NCI-H2029 (cell line): ENCODE data around the gene UNC5B.

Experiments used
- DNase-seq: peaks from one replicate; lab custom pipeline; 2025; lab: John Stamatoyannopoulos, UW

UNC5B gene

DNA sequence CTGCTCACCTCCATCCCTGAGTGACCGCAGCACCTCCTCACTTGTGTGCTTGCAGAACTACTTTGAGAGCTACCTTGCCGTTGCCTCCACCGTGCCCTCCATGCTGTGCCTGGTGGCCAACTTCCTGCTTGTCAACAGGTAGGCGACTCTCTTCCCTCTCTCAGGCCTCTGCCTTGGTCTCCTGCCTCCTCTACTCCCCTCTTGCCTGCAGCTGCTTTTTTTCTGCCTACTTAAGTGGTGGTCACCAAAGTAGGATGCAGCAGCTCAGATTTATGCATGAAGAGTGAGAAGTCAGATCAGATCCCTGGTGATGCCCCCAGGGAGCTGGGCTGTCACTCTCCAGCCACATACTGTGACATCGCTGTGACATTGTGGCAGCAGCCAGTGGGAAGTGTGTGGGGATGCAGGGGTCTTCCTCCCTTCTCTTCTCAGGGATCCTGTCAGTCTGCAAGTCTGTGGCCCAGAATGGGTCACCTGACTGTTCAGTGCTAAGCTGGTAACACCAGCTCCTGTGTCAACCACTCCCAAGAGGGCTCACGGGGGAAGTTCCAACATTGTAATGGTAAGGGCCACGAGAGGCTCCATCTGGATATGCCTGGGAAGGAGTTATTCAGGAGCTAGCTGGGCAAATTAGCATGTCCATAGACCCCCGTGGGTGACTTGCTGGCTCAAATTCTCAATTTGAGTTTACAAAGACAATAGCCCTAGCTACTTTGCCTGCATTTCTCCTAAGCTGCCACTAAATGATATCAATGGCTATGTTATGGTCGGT, 132.0 kb downstream of the UNC5B start:
- DNase-seq = no peak

DNA sequence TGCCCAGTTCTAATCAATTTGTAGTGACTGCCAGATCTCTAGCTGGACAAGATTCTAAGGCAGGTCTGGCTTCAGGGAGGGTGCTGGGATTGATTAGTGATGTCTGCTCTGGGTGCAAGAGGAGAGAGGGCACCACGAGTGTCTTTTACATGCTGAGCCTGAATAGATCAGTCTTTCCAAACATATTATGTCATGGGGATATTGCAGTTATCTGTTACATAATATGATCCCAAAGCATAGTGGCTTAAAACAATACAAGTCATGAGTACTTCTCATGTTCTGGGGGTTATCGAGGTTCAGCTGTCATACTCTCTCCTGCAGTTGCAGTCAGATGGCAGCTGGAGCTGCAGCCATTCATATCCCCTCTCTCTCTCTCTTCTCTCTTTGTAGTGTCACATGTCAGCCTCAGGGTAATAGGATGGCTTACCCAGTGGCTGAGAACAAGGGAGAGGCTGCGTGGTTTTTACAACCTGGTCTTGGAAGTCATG, 132.7 kb downstream of the UNC5B start:
- no peak for DNase-seq

DNA sequence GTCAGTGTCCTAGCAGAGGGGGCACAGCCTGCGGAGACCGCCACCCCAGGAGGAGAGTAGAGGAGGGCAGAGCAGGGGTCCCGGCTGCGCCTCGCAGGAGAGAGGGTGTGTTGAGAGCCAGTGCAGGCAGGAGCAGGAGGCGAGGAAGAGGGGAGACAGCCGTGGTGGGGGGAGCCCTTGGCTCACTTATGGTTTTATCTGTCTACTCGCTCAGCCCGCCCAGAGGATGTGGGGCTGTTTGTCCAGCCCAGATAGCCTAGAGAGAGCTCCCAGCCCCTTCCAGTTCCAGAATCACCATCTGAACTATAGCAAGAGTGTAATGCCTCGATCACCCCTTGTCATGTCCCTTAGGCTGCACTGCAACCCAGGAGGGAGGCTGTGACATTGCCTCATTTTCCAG, 133.3 kb downstream of the UNC5B start:
- DNase-seq = no peak

DNA sequence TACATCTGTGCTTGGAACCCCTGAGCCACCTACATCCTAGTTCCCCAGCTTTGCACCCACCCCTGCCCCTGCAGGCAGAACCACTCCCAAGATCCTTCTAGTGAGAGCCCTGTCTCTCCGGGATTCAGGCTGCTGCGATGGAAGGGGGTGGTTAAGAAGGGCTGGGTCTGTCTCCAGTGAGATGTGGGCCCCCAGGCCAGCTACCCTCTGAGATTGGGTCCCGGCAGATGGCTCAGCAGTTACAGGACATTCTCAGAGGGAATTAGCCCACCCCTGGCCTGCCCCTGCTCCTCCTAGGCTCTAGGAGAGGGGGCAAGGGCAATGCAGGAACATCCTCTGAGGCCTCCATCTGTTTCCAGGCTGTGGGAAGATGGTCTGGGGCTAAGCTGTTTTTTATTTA, 134.4 kb downstream of the UNC5B start:
- no peak for DNase-seq

DNA sequence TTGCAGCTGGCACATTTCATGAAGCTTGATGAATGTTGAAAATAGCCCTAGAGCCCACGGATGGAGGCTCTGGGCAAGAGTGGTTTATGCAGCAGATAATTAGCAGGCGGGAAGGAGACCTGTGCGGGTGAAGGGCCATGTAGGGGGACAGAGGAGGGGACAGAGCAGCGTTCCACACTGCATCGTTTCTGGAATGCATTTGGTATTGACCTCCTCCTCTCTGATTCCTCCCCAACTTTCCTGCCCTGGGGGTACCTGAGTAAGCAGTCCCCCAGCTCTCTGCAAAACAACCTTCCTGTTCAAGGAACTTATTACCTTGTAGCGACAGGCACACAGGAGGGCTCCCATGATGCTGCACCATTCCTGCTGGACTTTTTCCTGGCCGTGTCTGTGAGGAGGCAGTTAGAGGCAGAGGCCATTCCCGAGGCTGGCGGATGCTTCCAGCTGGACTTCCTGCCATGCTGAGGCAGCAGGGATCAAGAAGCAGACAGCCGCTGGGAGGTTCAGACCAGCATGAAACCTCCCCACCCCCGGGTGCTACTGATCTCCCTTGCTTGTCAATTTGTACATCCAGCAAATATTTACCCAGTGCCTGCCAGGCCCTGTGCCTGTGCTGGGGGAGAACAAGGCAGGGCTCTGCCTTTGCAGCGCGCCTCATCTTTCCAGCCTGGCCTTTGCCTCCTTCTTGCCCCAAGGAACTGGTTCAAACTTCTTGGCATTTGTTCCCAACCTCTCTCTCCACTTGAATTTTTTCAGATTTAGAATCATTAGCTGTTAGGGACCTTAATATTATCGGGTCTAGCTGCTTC, 135.4 kb downstream of the UNC5B start:
- no peak for DNase-seq

DNA sequence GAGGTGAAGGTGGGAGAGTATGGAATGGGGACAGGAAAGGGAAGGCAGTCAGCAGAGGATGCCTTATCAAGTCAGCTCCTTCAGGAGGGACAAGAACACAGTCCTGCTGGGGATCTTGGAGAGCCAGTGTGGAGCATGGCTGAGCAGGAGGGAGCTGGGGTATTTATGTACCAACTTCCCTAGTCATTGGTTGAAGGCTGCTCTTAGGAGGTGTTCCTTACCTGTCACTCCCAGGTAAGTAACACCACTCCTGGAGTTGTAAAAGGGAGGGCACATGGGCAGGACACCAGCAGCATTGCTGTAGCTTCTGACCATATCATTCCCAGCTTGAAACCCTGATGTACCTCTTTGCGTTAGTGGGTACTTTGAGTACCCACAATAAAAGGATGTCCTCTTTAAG, 136.5 kb downstream of the UNC5B start:
- DNase-seq = no peak

DNA sequence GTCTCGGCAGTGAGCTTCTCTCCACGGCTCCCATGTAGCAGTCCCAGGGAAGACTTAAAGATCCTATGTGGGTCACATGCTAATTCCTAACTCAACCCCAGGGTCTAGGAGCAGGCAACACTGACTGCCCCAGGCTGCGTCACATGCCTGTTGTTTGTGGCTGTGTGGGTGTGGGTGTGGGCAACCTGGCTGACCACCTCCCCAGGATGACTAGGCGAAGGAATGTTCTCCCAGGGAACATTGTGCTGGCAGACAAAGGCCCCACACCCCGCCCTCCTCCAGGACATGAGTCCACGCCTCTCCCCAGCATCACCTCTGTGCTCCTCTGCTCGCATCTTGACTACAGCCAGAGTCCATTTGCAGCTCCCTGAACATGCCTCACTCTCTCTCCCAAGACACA, 137.0 kb downstream of the UNC5B start:
- DNase-seq = no peak

DNA sequence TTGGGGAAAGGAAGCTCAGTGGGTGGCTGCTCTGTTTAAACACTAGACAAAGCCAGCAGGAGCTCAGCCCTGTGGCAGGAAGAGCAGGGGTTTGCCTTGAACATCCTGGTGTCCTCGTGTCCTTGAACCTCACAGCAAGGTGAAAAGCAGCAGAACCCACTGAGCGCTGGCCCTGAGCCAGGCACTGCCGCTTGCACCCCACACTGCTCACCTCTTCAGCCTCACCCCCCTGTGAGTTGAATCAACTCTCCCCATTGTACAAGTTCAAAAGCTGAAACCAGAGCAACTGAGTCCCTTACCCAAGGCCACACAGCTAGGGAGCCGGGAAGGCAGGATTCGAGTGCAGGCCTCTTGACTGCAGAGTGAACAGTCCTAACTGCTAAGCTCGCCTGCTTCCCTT, 138.7 kb downstream of the UNC5B start:
- DNase-seq = no peak

DNA sequence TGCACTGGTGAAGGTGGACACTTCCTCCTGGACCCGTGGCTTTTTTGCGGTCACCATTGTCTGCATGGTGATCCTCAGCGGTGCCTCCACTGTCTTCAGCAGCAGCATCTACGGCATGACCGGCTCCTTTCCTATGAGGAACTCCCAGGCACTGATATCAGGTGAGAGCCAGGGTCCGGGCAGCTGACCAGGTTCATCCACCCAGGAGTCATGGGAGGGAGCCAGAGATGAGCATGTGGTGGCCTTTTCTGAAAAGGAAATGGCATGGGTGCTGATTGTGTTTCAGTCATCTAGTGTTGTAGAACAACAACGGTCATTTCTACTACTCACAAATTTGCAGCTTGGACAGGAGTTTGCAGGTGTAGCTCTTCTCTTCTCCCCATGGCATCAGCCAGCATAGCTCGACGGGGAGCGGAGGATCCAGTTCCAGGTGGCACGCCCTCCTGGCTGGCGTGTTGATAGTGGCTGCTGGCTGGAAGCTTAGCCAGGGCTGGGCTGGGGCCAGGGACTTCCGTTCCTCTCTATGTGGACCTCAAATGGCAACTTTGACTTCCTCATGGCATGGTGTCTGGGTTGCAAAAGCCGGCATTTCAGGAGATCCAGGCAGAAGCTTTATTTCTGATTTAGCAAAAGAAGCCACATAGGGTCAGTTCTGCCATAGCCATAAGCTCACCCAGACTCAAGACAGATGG, 139.4 kb downstream of the UNC5B start:
- peak; percentile 42 for DNase-seq
